HuH-7 (cell line): ENCODE data around the gene GPR157.

Experiments
- DNase-seq: peaks from one replicate; pipeline ENCODE4 v3.0.0; 2011; ENCODE audit warnings: low spot score

The GPR157 gene

GRCh38 chr1:9061252-9061960 lies 67.5 kb downstream of the GPR157 start:
- no peak for DNase-seq

- no peak for DNase-seq
Observed at GRCh38 chr1:9059891-9060744, 68.8 kb downstream of the GPR157 start.

GRCh38 chr1:9058465-9058864 lies 70.4 kb downstream of the GPR157 start:
- DNase-seq, result no peak

GRCh38 chr1:9057851-9058250 lies 71.1 kb downstream of the GPR157 start:
- no peak for DNase-seq

GRCh38 chr1:9052272-9053049 lies 76.4 kb downstream of the GPR157 start:
- no peak for DNase-seq

GRCh38 chr1:9051379-9051778 lies 77.5 kb downstream of the GPR157 start:
- DNase-seq, result no peak

GRCh38 chr1:9050803-9051202 lies 78.1 kb downstream of the GPR157 start:
- no peak for DNase-seq
